Activated T-helper 1 cell treated with Interleukin-2 at 50 U/mL for 16 hours (primary cell): ENCODE data around the gene SH2D7.

Source experiments
- DNase-seq: peaks from one replicate; pipeline ENCODE4 v3.0.0-alpha.2; 2020; ENCODE audit warnings: low read depth

The SH2D7 gene

DNA sequence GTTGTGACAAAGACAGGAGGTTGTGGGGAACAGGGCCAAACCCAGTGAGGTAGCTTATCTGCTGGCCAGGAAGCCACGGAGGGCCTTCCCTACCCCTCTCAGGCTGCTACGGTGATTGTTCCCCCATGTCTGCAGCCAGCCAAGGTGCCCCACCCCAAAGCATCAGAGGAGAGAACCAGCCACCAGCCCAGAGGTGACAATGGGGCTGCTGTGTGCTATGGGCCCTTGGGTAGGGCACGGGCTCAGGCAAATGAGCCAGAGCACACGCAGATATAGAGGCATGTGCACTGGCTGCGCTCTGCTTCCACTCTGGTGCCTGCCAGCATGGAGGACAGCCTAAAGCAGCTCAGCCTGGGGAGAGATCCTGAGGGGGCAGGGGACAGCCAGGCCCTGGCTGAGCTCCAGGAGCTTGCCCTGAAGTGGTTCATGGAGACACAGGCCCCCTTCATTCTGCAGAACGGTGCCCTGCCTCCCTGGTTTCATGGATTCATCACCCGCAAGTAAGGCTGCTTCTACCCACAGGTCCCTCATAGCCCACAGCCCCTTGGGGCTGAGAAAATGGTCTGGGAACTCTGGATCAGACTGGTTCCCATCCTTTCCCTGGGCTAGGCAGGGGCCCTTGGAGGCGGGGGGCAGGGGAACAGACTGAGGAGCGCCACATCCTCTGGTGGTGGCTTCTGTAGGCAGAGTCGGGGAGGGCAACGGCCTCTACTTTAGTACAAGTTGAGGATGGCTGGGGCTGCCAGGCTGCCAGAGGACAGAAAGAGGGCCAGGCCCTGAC lies at the start of gene SH2D7:
Gene SH2D7, plus strand, starts transcription at position 301 of the 781 bp plus-strand sequence. Its CDS starts 24 bp downstream, at position 325.
- no peak for DNase-seq

DNA sequence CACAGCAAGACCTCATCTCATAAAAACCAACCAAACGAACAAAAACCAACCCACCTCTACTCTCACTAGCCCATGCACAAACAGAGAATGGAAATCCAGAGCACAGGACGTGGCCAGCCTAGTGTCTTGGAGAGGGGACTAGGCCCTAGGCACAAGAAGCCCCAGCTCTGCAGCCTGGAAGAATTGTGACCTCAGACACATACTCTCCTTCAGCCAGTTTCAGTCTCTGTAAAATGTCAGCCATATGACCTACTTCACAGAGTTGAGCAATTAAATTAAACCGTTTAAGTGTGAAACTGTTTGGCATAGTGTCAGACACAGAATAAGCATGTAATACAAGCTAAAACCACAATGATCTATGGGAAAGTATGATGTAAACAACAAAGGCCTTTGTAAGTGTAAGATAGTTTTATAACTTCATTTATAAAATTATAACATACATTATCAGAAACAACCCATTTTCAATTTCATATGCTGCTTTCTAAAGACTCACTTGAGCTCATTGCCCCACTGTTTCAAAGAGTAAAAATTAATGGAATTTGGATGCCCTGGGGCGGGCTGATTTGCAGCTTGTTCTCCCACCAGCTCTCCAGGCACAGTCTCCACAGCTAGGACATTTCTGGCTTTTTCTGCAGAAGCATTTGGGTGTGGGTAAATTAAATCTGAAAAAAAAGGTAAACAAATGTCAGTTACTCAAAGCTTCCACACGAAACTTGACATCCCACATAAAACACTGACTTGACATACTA lies 47.8 kb upstream of the SH2D7 start:
- DNase-seq, result no peak

DNA sequence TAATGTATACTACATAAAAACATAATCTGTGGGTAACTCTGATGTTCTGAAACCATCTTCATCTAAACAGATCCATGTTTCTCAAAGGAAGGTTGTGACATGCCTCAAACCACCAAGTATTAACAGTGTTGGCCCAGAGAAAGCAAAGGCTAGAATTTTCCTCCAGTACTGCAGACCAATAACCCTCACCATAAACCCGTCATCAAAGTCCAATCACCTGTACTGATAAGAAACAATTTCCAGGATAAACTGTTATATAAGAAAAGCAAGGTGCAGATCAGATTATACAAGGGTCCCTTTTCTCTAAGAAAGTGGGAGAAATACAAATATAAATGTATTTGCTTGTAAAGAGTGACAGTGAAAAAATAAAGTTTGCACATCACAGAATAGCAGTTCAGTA lies 47.2 kb upstream of the SH2D7 start:
- no peak for DNase-seq

DNA sequence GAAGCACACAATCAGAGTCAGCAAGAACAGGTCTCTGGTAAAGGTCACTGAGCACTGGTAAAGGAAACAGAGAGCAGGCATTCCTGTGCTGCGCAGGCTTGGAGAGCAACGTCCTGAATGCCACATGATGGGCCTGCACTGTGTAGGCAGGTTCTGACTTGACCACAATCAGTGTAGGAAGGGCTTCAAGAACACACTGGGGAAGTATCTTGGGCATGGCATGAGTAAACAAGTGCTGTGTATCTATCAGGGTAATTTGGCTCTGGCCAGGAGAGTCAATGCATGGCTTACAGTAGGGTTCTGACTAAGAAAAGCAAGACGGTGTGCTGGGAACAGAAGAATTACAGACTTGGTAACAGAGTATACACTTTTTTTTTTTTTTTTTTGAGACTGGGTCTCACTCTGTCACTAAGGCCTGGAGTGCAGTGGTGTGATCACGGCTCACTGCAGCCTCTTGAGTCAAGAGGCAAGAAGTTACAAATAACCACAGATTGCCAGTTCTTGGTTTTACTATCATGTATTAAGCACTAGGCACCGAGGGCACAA lies 45.5 kb upstream of the SH2D7 start:
- no peak for DNase-seq

DNA sequence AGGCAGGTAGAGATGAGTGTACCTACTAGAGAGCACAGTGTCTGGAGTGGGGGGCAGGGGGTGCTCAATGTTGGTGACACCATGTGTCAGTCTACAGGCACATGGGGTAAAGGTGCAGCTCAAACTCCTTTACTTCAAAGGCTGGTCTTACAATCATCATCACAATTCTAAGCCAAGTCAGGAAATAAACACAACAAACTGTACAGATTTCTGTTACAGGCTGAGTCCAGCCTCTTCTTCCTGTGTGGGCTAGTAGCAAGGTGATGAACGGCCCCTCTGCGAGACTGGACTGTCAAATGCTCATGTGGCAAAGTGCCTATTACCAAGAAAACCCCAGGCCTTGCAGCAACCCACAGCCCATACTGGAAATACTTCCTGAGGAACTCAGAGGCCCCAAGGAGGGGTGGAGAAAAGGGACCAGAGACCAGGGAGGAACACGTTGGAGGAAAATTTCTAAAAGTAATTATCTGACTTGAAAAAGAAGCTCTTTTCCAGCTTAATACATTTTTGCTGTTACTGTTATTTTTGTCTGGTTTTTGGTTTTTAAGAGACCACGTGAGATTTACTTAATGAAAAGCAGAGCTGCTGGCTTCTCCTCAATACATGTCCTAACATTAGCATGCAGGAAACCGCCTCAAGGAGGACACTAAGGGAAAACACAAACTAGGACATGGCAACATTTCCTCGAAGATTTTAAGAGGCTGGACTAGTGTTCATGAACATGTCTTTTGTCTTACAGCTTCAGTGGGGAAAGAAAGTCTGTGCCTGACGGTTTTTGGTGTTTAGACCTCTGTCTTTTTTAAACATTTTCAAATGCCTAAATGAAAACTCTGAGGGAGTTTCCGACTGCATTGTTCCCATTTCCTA lies 44.4 kb upstream of the SH2D7 start:
- no peak for DNase-seq

DNA sequence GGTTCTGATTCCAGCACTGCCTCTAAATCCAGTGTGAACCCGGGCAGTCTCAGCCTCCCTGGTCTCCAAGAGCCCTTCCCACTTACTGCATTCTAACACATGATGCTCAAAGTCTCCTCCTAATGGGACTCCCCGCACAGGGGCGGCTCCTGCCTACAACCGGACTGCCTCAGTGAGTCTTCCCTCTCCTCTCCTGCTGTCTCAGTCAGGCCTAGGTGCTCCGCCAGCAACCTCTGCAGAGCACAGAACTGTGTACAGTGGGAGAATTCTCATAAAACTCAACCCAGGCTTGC lies 43.8 kb upstream of the SH2D7 start:
- no peak for DNase-seq

DNA sequence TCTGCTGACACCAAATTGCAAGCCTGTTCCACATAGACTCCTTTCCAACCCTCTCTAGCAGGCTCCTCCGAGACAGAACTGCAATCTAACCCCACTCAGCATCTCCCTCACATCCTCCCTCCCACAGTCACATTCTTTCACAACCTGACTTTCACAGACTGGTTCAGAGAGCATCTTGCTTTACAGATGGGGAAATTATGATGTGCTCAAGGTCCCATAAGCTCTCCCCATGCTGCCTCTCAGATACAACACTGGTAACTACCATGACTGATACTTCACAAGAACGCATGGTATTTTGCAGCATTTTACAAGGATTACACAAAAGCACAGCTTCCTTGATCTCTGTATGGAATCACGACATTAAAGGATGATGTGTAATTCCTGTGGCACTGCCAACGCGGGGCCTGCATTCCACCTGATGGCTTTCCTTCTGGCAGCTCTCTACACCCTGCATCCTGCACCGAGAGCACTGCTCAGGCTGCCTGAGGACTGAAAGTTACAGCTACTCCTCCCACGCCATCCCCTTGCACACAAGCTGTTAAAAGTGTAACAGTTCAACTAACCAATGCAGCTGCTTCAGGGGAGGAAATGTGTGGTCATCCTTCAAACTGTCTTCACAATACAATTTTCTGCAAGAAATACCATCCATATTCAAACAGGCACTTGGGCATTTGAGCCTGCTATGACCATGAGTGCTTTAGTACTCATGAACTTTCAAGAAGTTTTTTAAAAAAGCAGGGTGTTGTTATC lies 42.5 kb upstream of the SH2D7 start:
- DNase-seq, result no peak

DNA sequence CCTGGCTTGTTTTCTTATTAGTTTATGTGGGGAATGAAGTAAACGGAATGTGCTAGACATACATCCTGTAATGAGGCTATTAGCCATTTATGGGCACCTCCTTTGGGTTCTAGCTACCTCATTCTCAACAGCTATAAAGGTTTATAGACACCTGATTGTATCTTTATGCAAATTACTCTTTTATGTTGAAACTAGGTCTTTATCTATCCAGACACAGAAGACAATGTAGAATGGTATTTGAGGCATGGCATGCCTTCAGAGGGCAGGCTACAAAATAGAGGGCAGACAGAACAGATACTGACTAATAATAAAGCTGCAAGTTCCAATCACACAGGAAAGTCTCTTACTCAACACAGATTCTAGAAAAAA lies 41.9 kb upstream of the SH2D7 start:
- no peak for DNase-seq

DNA sequence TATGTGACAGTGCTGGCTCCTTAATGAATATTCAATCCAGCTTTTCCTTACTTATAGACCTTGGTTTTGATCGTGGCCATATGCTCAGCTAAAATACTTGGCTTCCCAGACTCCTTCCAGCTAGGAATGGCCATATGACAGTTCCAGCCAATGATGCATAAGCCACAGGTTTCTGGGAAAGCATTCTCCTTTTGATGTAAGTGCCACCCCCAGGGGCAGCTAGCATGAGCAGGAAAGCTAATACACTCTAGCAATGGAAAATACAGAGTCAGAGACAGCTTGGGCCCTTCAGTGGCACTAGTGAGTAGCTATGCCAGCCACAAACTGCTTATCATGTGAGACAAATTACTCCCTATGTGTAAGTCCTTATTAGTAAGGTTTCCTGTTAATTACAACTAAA lies 41.5 kb upstream of the SH2D7 start:
- DNase-seq, result no peak

DNA sequence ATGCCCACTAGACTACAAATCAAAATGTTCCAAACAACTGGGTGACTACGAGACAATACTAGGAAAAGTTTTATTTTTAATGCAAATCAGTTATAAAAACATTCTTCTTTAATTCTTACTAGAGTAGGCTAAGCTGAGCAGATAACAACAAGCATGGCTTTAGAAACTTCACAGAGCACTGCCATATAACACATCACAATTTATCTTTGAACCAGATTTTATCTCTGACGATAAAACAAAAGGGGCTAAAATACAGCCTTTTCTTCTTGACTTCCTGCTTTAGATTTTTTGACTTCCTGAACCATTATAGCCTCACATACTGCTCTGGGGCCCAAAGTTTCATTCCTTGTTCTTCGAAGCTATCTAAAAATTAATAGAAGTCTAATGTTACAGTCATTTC lies 40.8 kb upstream of the SH2D7 start:
- DNase-seq, result no peak

DNA sequence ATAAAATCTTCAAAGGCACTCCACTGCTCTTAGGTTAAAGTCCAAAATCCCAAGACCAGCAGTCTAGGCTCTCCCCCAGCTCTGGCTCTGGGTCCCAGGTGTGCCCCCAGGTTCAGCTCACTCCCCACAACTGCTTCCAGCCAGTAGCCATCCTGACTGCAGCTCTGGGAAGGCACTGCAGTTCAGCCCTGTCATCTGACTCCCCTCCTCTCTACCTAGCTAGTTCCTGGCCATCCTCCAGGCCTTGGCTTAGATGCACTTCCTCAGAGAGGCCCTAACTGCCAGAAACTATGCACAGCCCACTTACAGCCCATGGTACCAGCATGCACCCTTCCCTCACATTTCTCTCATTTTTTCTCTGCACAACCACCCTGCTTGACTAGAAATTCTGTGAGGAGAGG lies 40.4 kb upstream of the SH2D7 start:
- no peak for DNase-seq

DNA sequence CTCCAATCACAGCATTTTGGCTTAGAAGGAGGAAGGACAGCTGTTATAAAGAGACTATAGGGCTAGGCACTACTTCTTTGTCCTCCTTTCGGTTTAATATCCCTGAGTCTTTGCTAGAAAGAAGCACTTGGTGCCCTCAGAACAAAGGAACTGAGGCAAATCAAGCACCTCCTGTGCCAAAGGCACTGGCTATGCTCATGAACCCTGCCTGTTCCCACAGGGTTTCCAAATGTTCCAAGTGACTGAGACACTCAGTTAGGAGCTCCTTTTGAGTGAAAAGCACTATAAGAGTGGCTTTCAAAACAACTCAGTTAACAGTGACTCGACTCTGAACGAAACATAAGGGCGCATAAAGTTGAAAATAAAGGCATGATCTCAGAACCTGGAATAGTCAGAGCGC lies 39.8 kb upstream of the SH2D7 start:
- no peak for DNase-seq

DNA sequence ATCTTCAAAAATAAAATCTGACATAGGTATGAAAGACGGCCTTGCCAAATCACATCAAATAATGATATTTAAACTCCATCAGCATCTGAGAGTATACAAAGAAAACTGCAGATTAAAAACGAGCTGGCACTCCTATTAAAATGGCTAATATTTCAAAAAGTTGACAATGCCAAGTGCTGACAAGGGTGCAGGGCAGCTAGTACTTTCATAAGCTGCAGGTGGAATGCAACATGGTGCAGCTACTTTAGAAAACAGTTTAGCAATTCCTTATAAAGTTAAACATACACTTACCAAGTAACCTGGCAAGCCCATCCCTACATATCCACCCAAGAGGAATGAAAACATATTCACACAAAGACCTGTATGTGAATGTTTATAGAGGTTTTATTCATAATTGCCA lies 37.8 kb upstream of the SH2D7 start:
- no peak for DNase-seq

DNA sequence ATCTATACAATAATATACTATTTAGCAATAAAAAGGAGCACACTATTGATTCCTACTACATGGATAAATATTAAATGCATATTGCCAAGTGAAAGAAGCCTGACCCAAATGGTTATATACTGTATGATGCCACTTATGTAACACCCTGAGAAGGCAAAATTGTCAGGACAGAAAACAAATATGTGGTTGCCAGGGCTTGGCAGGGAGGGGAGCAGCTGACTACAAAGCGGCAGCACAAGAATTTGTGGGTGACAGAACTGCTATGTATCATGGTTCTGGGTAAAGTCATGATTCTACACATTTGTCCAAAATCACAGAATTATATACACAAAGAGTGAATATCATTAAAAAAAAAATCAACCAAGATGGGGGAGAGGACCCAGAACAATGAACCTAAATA lies 37.4 kb upstream of the SH2D7 start:
- no peak for DNase-seq

DNA sequence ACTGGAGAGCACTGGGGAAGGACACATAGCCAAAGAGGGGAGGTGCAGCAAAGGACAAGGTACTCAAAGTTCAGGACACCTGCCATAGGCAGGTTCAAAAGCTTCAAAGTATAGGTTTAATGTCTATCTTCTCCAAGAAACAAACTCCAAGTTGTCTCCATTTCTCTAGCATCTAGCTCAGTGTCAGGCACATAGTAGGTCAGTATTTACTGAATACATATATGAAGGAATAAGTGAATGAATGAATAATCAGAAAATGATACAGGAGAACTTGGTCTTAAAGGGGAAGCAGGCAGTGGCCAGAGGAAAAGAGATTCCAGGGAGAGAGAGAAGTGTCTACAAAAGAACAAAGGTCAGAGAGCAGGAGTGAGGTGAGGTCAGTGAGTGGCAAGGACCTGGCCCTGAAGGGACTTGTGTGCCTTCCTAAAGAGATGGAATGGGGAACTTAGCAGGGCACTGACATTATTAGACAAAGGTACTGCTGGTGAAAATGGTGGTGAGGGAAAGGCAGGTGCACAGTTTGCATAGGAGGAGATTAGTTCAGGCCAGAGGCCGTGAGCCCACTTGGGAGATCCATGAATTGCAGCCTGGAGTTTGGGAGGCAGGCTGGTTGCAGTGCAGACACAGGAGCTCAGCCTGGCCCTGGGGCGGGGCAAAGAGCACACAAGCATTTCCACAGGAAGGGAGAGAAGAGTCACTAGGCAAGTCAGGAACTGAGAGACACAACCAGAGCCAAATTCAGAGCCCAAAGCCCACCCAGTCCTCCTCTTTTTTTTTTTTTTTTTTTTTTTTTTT lies 36.2 kb upstream of the SH2D7 start:
- no peak for DNase-seq

DNA sequence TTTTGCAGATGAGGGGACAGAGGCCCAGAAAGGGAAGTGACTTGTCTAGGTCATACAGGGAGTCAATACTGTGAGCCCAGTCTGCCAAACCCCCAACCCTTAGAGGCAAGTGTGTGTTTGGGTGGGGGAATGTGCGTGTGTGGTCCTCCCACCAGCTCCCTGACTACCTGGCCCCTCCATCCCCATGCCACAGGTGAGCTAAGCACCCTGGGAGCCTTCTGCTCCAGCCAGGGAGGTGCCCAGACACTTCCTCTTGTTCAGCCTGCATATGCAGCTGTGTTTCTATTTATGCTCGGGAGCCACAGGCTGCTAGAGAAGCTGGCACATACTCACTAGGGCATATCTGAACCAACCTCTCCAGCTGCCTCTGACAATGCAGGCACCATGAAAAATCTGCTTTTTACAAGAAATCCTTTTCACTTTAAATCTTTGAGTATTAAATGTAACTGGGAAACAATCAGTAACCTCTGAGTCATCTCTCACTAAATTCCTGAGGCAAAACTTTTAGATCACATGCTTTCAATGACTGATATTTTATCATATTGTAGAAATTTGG lies 35.6 kb upstream of the SH2D7 start:
- DNase-seq, result no peak

DNA sequence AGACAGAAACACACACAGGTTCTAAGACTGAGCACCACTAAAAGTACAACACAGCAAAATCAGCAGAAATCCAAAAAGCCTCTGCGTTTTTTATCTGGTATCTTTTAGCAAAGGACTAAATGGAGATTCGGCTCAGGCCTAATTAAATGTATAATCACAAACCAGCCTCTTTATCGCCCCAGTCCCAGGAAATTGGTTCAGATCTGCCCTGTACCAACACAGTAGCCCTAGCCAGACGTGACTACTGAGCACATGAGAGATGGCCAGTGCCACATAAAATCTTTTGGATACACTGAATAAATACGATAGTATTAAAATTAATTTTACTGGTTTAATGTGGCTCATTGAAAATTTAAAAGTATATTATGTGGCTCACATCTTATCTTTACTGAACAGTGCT lies 34.6 kb upstream of the SH2D7 start:
- DNase-seq, result no peak

DNA sequence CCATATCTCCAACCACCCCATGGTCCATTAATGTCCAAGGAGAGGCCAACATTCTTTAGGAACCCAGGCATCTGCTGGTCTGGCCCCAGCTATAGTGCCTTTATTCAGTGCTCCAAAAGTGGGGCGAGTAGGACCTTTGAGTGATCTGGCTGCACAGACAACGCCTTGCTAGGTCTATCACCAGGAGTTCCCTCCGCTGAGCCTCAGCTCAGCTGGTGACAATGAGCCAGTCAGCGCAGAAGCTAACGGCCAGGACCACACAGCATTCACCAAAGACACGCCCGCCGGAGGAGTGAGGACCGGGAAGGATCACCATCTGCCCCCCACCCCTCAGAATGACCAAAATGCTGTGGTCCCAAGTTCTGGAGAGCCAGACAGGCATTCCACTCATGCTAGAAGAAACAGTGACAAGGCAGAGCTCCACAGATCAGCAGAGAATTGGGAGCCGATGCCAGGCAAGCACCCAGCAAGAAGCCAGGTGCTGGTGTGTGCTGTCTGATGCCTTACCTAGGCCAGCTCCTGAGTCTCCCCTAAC lies 33.9 kb upstream of the SH2D7 start:
- DNase-seq, result no peak

DNA sequence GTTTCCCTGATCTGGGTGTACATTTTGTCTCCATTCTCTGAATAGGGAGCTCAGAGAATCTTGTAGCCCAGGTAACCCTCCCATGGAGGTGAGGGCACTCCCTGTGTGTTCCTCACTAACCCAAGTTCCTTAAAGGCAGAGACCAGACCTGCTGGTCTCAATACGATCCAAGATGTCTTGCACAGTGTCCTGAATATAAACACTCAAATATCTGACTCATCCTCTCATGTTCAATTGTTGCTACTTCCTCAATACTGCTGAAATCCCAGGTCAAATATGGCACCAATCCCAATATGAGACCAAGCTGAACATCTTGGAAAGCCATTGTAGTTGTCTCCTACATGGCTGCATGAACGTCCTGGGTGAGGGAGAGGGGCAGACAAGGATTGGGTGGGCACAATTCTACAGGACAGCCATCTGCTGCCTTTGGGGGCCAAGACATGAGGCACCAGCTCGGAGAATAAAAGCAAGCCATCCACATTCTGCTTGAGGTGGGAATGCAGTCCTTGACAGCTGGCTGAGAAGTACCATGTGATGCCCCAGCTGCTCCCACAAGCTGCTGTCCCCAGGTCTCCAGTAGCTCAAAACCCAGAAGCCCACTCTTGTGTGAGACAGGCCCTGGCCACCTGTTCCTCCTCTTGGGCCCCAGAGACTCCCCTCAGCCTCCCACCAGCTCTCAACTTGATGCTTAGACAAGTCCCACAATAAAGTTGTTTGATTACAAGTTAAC lies 33.1 kb upstream of the SH2D7 start:
- DNase-seq, result no peak

DNA sequence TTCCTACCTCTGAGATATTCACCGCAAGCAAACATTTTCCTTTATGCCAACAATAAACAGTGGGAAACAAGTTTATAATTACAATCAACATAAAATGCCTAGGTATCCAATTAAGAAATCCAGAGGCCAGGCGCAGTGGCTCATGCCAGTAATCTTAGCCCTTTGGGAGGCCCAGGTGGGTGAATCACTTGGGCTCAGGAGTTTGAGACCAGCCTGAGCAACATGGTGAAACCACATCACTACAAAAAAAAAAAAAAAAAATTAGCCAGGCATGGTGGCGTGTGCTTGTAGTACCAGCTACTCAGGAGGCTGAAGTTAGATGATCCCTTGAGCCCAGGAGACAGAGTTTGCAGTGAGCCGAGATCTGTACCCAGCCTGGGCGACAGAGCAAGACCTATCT lies 32.1 kb upstream of the SH2D7 start:
- DNase-seq, result no peak
